COLO668 (cell line): ENCODE data around the gene CD5L.

Experiments used
- DNase-seq: peaks from one replicate; lab custom pipeline; 2025; ENCODE audit not compliant: unreplicated experiment; lab: John Stamatoyannopoulos, UW

Gene CD5L

DNA sequence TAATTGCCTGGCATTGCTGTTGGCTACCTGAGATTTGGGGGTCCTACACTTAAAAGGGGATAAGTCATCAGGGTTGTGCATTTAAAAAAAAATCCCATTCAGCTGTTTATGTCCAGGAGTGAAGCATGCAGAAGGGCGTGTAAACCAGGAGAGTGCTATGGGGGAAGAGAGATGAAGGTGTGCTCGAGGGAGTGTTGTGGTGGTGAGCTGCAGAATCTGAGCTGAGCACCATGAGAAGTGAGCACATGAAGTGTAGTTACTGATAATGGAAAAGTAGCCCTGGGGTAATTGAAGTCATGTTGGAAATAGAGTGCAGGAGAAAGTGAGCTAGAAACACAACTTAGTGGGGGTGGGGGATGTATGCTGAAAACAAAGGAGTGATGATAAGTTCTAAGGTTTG lies 22.4 kb downstream of the CD5L start:
- DNase-seq: no peak

DNA sequence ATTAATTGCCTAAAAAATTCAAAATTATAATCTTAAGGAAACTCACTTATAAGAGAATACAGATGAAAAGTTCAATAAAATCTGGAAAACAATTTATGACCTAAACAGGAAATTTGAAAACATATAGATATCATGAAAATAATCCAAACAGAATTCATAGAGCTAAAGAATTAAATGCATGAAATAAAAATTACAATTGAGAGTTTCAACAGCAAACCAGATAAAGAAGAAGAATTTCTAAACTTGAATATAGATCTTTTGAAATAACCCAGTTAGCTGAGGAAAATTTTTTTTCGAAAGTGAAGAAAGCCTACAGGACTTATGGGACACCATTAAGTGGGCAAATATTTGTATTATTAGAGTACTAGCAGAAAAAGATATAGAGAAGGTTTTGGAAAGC lies 28.3 kb downstream of the CD5L start:
- no peak for DNase-seq

DNA sequence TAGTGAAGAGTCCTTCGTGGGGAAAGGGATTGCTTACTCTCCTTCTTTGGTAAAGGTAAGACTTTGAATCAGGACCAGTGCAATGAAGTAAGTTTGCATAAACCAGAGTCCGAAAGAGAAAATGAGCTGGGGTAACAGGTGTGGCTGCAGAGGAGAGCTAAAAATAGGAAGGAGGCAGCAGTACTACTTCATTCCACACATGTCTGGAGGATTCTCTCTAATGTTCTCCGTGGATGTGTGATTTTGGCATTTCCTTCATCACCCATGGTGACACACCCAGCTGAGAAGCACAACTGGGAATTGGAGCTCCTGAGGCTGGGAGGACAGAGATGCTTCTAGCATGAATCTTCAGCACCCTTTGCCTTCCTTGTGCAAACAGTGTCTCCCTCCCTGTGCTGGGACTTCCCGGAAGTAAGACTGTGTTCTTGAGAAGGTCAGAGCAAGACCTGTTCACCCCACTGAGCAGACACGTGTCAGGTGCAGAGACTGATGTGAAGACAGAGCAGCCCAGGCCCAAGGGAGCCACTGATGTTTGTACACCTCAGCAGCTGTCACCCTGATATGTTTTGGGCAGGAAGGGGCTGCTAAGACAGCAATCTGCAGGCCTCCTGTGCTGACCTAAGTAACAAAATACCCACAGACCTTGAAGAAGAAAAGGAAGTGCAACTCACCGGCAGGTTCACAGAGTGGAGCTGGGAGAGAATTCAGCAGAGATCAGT lies 35.0 kb downstream of the CD5L start:
- no peak for DNase-seq

DNA sequence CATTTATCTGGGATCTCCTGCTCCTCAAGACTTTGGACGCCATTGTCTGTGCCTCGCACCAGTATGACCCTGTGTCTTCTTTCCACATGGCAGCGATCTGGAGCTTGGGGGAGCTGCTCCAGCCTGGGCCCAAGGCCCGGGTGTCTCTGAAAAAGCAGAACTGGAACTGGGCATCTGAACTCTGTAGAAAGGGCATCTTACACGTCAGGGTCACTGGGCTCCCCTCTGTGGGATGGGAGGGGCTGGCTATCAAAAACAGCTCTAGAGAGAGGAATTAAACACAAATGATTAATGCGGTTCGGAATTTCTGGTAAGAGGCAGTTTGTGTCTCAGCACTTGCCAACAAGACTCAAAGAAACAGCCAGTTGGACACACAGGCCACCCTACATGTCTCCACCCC lies 37.8 kb downstream of the CD5L start:
- DNase-seq: no peak

DNA sequence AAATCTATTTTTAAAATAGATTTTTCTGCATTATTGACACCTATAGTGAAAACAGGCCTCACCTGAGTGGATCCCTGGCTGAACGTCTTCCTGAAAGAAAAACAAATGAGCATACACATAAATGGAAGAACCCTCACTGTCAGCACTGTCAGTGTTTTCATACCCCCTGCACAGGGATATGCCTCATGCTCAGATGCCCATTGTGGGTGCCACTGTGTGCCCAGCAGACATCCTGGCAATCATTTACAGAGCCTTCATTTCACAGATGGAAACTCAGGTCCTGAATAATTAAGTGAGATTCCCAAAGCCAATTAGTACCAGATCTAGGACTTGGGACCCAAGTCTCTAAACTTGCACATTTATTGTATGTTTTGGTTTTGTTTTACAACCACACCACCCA lies 41.6 kb downstream of the CD5L start:
- no peak for DNase-seq

DNA sequence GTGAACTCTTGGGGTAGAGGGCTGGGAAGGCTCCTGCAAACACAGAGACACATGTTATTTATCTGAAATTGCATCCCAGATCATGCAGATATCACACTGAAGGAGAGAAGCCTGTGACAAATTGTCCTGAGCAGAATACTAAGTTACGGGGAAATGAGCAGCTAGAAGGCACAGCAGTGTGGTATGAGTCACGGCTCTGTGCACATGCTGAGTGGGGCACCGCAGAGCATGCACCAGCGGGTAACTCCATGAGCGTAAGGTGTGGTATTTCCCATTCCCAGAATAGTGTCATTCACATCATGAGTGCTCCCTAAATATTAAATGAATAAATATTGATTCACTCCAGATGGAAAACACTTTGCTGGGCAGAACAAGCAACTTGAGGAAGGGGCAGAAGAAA lies 43.4 kb downstream of the CD5L start:
- no peak for DNase-seq

DNA sequence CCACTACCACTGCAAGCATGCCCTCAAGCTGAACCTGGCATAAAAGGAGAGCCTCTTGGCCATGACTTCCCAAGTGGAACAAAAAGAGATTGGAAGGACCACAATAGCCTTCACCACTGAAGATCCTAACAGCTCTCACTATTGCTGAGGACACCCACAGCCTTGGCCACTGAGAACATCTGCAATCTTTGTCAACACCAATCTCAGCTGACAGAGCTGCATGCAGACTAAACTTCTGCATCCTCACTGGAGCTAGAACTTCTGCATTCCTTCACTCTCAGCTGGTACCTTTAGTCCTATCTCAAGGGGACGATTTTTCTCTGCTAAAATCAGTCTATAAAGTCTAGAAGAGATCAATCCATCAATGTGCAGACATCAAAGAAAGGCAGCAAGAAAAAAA lies 56.4 kb downstream of the CD5L start:
- DNase-seq: no peak

DNA sequence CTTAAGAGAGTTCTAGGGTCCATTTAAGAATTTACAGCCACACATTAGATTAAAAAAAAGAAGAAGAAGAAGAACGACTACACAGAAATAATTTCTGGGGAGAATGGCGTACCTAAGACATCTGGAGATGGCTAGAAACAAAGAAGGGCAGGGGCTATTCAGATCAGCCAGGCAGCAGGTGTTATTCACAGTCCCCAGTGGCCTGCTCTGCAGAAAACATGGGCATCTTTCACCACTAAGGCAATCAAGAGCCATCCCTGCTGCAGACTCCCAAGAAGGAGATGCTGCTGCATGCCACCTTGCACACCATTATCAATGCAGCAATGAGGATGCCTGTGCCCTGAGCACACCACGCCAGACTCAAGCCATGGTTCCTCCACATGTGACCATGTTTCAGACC lies 56.8 kb downstream of the CD5L start:
- no peak for DNase-seq

DNA sequence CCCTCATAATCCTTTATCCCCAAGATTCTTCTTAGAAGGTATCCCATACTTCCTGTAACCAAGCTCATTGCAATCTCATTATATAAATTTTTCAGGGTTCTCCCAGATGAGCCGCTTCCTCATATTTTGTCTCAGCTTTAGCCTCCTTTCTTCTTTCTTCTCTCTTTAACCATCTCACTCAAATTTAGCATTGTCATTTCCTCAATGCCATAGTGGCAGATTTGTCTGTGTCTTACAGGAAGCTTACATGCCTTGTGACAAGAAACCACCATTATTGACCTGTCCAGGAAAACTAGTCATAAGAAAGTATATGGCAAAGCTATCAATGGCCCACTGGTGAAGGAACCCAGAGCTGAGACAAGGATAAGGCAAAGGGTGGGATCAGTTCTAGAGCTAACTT lies 58.7 kb downstream of the CD5L start:
- no peak for DNase-seq

DNA sequence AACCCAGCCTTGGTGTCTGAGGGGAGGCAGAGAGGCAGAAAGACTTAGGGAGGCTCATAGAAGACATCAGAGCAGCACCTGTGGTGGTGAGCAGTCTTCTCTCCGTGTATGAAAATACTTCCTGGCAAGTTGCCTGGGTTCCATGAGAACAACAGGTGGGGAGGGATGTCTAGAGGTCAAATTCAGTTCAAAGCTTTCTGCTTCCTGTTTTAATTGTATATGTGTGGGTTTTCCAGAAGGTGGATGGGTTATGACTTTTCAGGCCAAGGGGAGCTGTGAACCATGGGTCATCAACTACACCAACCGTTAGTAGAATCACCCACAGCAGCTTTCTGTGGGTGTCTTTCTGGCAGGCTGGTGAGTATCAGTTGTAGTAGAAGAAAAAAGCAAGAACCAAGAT lies 60.6 kb downstream of the CD5L start:
- no peak for DNase-seq
